HEK293 (cell line): Measurements from ENCODE around the gene WNT1.
A peak's percentile ranks its signal among the peaks of the same experiment; 100 is the strongest.

Experiments used
- CTCF ChIA-PET: fragments of 350-600 bp; formaldehyde crosslinking; extraction: SDS; loops from one replicate; lab custom pipeline; 2021; ENCODE audit warnings: antibody characterized with exemption; lab: Yijun Ruan, JAX
- POLR2A ChIA-PET: fragments of 300-600 bp; formaldehyde crosslinking; extraction: SDS; loops from one replicate; lab custom pipeline; 2020; ENCODE audit warnings: antibody characterized with exemption, inconsistent platforms; lab: Yijun Ruan, JAX
- H3K27ac ChIP-seq: fragments of 200-500 bp; sonication (Bioruptor generic); 2 replicates; pipeline ENCODE4 v1.5.1; 2014; ENCODE audit warnings: low read depth, low read length, control low read depth, inconsistent platforms; ENCODE audit errors: extremely low read depth
- H3K36me3 ChIP-seq, 2 experiments: fragments of 200-500 bp in 1 of 2; sonication (Bioruptor generic) in 1 of 2; 1 replicate in 1 of 2; 2 replicates in 1 of 2; pipeline ENCODE4 v1.5.1; 2014 to 2017; ENCODE audit warnings: inconsistent platforms in 2 of 2, low read length in 2 of 2; ENCODE audit not compliant: control insufficient read depth in 2 of 2, insufficient read depth in 1 of 2
- H3K4me1 ChIP-seq: fragments of 200-500 bp; sonication (Bioruptor generic); 2 replicates; pipeline ENCODE4 v1.5.1; 2014; ENCODE audit warnings: mild to moderate bottlenecking, low read length, inconsistent platforms; ENCODE audit not compliant: control insufficient read depth, insufficient read depth
- H3K4me3 ChIP-seq: 2 replicates; pipeline ENCODE4 v1.5.1; 2011; ENCODE audit warnings: low read depth, mild to moderate bottlenecking, control low read depth, low read length, moderate library complexity
- H3K9me3 ChIP-seq: fragments of 200-500 bp; sonication (Bioruptor generic); 2 replicates; pipeline ENCODE4 v1.5.1; 2014; ENCODE audit warnings: low read depth, low read length, inconsistent platforms; ENCODE audit not compliant: control insufficient read depth, insufficient read depth
- FEZF1 ChIP-seq: fragments of 450-650 bp; formaldehyde crosslinking; IDR thresholded peaks from 2 replicates; pipeline ENCODE4 v1.5.1; 2016; ENCODE audit warnings: missing biosample characterization, missing genetic modification characterization
- GLI2 ChIP-seq: fragments of 450-650 bp; formaldehyde crosslinking; IDR thresholded peaks from 2 replicates; pipeline ENCODE4; 2017; ENCODE audit warnings: missing biosample characterization, missing genetic modification characterization, low read depth, borderline replicate concordance
- GLI4 ChIP-seq: fragments of 450-650 bp; formaldehyde crosslinking; IDR thresholded peaks from 2 replicates; pipeline ENCODE4 v1.5.1; 2016; ENCODE audit warnings: missing biosample characterization, missing genetic modification characterization
- IKZF3 ChIP-seq: fragments of 450-650 bp; IDR thresholded peaks from 2 replicates; pipeline ENCODE4 v1.5.0; 2018; ENCODE audit warnings: missing biosample characterization, mild to moderate bottlenecking, missing genetic modification characterization, moderate library complexity
- REPIN1 ChIP-seq: fragments of 450-650 bp; formaldehyde crosslinking; IDR thresholded peaks from 2 replicates; pipeline ENCODE4 v1.5.1; 2017; ENCODE audit warnings: missing biosample characterization, missing genetic modification characterization, low read depth
- SCRT1 ChIP-seq: fragments of 450-650 bp; formaldehyde crosslinking; IDR thresholded peaks from 2 replicates; pipeline ENCODE4 v1.5.1; 2016; ENCODE audit warnings: missing biosample characterization, missing genetic modification characterization, borderline replicate concordance
- SCRT2 ChIP-seq: fragments of 450-650 bp; formaldehyde crosslinking; IDR thresholded peaks from 2 replicates; pipeline ENCODE4 v1.5.1; 2016; ENCODE audit warnings: missing biosample characterization, missing genetic modification characterization
- TRIM28 ChIP-seq: IDR thresholded peaks from 2 replicates; pipeline ENCODE4 v1.6.1; 2011; ENCODE audit warnings: low read length, control low read depth, borderline replicate concordance
- ZFP41 ChIP-seq: fragments of 450-650 bp; formaldehyde crosslinking; IDR thresholded peaks from 2 replicates; pipeline ENCODE4 v1.5.1; 2016; ENCODE audit warnings: missing biosample characterization, missing genetic modification characterization, borderline replicate concordance
- ZNF148 ChIP-seq: fragments of 450-650 bp; formaldehyde crosslinking; IDR thresholded peaks from 2 replicates; pipeline ENCODE4 v1.5.0; 2017; ENCODE audit warnings: missing biosample characterization, missing genetic modification characterization, borderline replicate concordance
- ZNF157 ChIP-seq: fragments of 450-650 bp; formaldehyde crosslinking; IDR thresholded peaks from 2 replicates; pipeline ENCODE4 v1.5.1; 2016; ENCODE audit warnings: missing biosample characterization, missing genetic modification characterization
- ZNF2 ChIP-seq: fragments of 450-650 bp; formaldehyde crosslinking; IDR thresholded peaks from 2 replicates; pipeline ENCODE4 v1.5.1; 2016; ENCODE audit warnings: missing biosample characterization, missing genetic modification characterization
- ZNF223 ChIP-seq: fragments of 450-650 bp; formaldehyde crosslinking; IDR thresholded peaks from 2 replicates; pipeline ENCODE4 v1.5.1; 2016; ENCODE audit warnings: missing biosample characterization, missing genetic modification characterization
- ZNF24 ChIP-seq: fragments of 450-650 bp; formaldehyde crosslinking; IDR thresholded peaks from 2 replicates; pipeline ENCODE4 v1.5.1; 2016; ENCODE audit warnings: missing biosample characterization, missing genetic modification characterization
- ZNF510 ChIP-seq: fragments of 450-650 bp; formaldehyde crosslinking; IDR thresholded peaks from 2 replicates; pipeline ENCODE4 v1.5.1; 2018; ENCODE audit warnings: mild to moderate bottlenecking, missing genetic modification characterization, missing biosample characterization; ENCODE audit not compliant: insufficient replicate concordance
- ZNF544 ChIP-seq: fragments of 450-650 bp; formaldehyde crosslinking; IDR thresholded peaks from 2 replicates; pipeline ENCODE4 v1.5.0; 2017; ENCODE audit warnings: missing biosample characterization, missing genetic modification characterization
- ZNF549 ChIP-seq: fragments of 450-650 bp; IDR thresholded peaks from 2 replicates; pipeline ENCODE4 v1.5.1; 2018; ENCODE audit warnings: missing biosample characterization, missing genetic modification characterization, mild to moderate bottlenecking, inconsistent platforms, moderate library complexity
- ZNF555 ChIP-seq: fragments of 450-650 bp; formaldehyde crosslinking; conservative IDR thresholded peaks from 2 replicates; pipeline ENCODE4 v1.5.1; 2017; ENCODE audit warnings: missing biosample characterization, mild to moderate bottlenecking, missing genetic modification characterization, inconsistent platforms
- ZNF561 ChIP-seq: fragments of 450-650 bp; IDR thresholded peaks from 2 replicates; pipeline ENCODE4 v1.5.1; 2018; ENCODE audit warnings: missing biosample characterization, missing genetic modification characterization, borderline replicate concordance
- ZNF585B ChIP-seq: fragments of 450-650 bp; formaldehyde crosslinking; IDR thresholded peaks from 2 replicates; pipeline ENCODE4 v1.5.1; 2016; ENCODE audit warnings: missing biosample characterization, missing genetic modification characterization
- ZNF621 ChIP-seq: fragments of 450-650 bp; formaldehyde crosslinking; IDR thresholded peaks from 2 replicates; pipeline ENCODE4 v1.5.1; 2017; ENCODE audit warnings: missing biosample characterization, missing genetic modification characterization
- ZNF692 ChIP-seq: fragments of 450-650 bp; formaldehyde crosslinking; IDR thresholded peaks from 2 replicates; pipeline ENCODE4 v1.5.1; 2016; ENCODE audit warnings: missing biosample characterization, missing genetic modification characterization
- ZNF704 ChIP-seq: fragments of 450-650 bp; formaldehyde crosslinking; IDR thresholded peaks from 2 replicates; pipeline ENCODE4 v1.5.1; 2016; ENCODE audit warnings: missing biosample characterization, missing genetic modification characterization
- ZNF747 ChIP-seq: fragments of 450-650 bp; formaldehyde crosslinking; IDR thresholded peaks from 2 replicates; pipeline ENCODE4 v1.5.1; 2016; ENCODE audit warnings: missing biosample characterization, missing genetic modification characterization
- ZNF791 ChIP-seq: fragments of 450-650 bp; formaldehyde crosslinking; IDR thresholded peaks from 2 replicates; pipeline ENCODE4 v1.5.1; 2016; ENCODE audit warnings: missing biosample characterization, missing genetic modification characterization
- ZSCAN16 ChIP-seq: fragments of 450-650 bp; formaldehyde crosslinking; IDR thresholded peaks from 2 replicates; pipeline ENCODE4 v1.5.1; 2016; ENCODE audit warnings: missing biosample characterization, missing genetic modification characterization
- TF ChIP-seq, protein P1 (sequence below): IDR thresholded peaks from 2 replicates; pipeline ENCODE4 v1.6.1; 2011; ENCODE audit warnings: mild to moderate bottlenecking, low read depth, low read length, borderline replicate concordance

Gene WNT1

DNA sequence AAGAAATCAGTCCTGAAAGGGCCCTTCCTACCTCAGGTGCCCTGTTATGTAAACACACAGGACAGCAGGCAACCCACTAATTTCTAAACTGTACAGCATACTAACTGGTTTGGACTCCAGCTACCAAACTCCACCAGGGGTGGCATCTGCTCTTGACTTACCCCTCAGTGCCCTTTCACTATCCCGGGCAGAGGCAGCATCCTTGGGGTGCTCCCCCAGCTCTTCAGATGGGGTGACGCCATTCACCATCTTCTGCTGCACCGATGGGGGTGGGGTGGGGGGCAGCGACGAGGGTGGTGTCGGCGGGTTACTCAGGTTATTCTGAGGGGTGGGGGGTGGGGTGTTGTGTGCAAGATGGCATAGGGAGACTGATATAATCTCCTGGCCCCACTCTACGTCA is 52.0 kb downstream of the WNT1 start:
- Histone ChIP-seq H3K9me3 (no peaks in the 10 kb centered on the region), H3K27ac (no peak overlapping the region), H3K4me3 (no peak overlapping the region), H3K36me3 (peaks cover 15 to 98% of the 10 kb centered on the region in 2 experiments), H3K4me1 (no peaks in the 10 kb centered on the region)
- CTCF ChIA-PET = interaction anchor here (0.6 to 3.2 kb wide), 6 partner anchors 10 to 91 kb away, joined by 3 to 17 read pairs (median 4); no protein-coding TSS in a partner anchor
- no peak for TF ChIP-seq ZNF791 (tag by site-specific recombination)
- TF ChIP-seq ZNF585B = no peak
- no peak for TF ChIP-seq REPIN1 (tag by site-specific recombination)
- no peak for TF ChIP-seq ZNF692 (tag by site-specific recombination)
- no peak for TF ChIP-seq TRIM28
- no peak for TF ChIP-seq ZNF148 (tag by site-specific recombination)
- TF ChIP-seq ZNF544 (tag by site-specific recombination) = no peak
- no peak for TF ChIP-seq IKZF3 (tag by site-specific recombination)
- TF ChIP-seq ZNF24 (tag by site-specific recombination) = no peak
- no peak for TF ChIP-seq GLI2 (tag by site-specific recombination)
- no peak for TF ChIP-seq ZNF157
- POLR2A ChIA-PET = interaction anchor here (1.0 to 1.7 kb wide), 4 partner anchors 9 to 101 kb away, joined by 3 to 8 read pairs (median 7); partner anchors contain the start of gene TUBA1B

- Histone ChIP-seq H3K4me1 (no peaks in the 10 kb centered on the region), H3K36me3 (peaks cover 19 to 98% of the 10 kb centered on the region in 2 experiments), H3K4me3 (no peak overlapping the region), H3K27ac (no peak overlapping the region), H3K9me3 (no peaks in the 10 kb centered on the region)
- ChIA-PET POLR2A (interaction anchor here (1.0 to 1.8 kb wide), 4 partner anchors 9 to 100 kb away, joined by 3 to 8 read pairs (median 6); partner anchors contain the start of gene TUBA1B), CTCF (interaction anchor here (0.6 to 3.2 kb wide), 5 partner anchors 13 to 264 kb away, joined by 3 to 17 read pairs (median 3); partner anchors contain the start of gene PRPH)
- TF ChIP-seq SCRT2 (tag by site-specific recombination) (peak; percentile 95), ZNF223 (tag by site-specific recombination) (no peak), ZSCAN16 (tag by site-specific recombination) (no peak), GLI4 (no peak), ZNF549 (tag by site-specific recombination) (no peak), ZNF747 (no peak), ZNF704 (tag by site-specific recombination) (no peak), ZNF2 (no peak), FEZF1 (tag by site-specific recombination) (no peak), ZFP41 (tag by site-specific recombination) (no peak), ZNF510 (tag by site-specific recombination) (no peak), ZNF621 (tag by site-specific recombination) (no peak), ZNF555 (tag by site-specific recombination) (no peak), SCRT1 (tag by site-specific recombination) (peak; percentile 77), ZNF561 (tag by site-specific recombination) (no peak)
- TF ChIP-seq, protein P1, sequence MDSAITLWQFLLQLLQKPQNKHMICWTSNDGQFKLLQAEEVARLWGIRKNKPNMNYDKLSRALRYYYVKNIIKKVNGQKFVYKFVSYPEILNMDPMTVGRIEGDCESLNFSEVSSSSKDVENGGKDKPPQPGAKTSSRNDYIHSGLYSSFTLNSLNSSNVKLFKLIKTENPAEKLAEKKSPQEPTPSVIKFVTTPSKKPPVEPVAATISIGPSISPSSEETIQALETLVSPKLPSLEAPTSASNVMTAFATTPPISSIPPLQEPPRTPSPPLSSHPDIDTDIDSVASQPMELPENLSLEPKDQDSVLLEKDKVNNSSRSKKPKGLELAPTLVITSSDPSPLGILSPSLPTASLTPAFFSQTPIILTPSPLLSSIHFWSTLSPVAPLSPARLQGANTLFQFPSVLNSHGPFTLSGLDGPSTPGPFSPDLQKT = no peak
Observed at GRCh38 chr12:49030714-49031572, 52.8 kb downstream of the WNT1 start.
